ENCODE measurements around the gene LAMTOR2. TPM values are rescaled to one million over a fixed set of nuclear protein-coding genes. Genes with fewer than 3 reads are reported as not detected.

The LAMTOR2 gene
- total and polyA plus RNA-seq, 9 of the 15 experiments (the other 6 are each of a cell fraction or from before 2014, with no cell fraction given) = 39.0 to 161 (median 74.6) TPM

DNA sequence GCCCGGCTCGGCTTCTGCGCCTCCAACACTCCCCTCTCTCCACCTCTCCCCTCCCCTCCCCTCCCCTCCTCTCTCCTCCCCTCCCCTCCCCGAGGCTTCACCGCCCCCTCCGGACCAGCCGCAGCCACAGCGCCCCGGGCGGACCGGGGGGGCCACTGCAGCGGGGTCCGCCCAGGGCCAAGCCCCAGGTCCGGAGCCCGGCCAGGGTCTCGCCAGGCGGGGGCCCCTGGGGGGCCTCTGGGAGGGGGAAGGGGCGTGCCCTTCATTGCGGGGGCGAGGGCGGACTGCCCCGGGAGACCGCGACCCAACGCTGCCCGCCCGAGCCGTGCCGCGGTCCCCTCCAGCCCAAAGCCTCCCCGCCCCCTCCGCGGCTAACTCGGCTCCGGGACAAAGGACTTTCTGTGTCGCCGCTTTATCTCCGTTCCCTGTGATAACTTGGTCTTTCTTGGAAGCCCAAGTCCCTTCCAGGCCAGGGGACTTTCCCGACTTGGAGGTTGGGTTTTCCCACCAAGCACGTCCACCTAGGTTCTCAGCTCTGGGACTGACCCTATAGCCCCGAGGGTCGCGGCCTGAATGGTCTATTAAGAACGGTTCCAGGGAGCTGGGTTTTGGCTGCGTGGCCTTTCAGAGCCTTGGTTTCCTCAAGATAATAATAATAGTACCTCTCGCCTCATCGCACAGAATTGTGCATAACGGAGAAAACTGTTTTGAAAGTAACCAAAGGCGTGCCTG, 648 bp upstream of the LAMTOR2 start, which contains the start of gene UBQLN4 (continued):
- TF ChIP-seq, protein P1, sequence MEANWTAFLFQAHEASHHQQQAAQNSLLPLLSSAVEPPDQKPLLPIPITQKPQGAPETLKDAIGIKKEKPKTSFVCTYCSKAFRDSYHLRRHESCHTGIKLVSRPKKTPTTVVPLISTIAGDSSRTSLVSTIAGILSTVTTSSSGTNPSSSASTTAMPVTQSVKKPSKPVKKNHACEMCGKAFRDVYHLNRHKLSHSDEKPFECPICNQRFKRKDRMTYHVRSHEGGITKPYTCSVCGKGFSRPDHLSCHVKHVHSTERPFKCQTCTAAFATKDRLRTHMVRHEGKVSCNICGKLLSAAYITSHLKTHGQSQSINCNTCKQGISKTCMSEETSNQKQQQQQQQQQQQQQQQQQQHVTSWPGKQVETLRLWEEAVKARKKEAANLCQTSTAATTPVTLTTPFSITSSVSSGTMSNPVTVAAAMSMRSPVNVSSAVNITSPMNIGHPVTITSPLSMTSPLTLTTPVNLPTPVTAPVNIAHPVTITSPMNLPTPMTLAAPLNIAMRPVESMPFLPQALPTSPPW (CRISPR knock-in tag; IDR thresholded peaks at IDR 0.05) = peak; percentile 95
- no peak for TF ChIP-seq KLF6 (CRISPR knock-in tag; IDR thresholded peaks at IDR 0.05; ENCODE audit: borderline replicate concordance)
- TF ChIP-seq EP400 (IDR thresholded peaks at IDR 0.05) = no peak
- no peak for TF ChIP-seq HDAC8 (tag; IDR thresholded peaks at IDR 0.05)
- TF ChIP-seq CC2D1A (IDR thresholded peaks at IDR 0.05) = no peak
- TF ChIP-seq DMBX1 (CRISPR knock-in tag; IDR thresholded peaks at IDR 0.05; ENCODE audit: borderline replicate concordance) = no peak
- TF ChIP-seq, protein P2, sequence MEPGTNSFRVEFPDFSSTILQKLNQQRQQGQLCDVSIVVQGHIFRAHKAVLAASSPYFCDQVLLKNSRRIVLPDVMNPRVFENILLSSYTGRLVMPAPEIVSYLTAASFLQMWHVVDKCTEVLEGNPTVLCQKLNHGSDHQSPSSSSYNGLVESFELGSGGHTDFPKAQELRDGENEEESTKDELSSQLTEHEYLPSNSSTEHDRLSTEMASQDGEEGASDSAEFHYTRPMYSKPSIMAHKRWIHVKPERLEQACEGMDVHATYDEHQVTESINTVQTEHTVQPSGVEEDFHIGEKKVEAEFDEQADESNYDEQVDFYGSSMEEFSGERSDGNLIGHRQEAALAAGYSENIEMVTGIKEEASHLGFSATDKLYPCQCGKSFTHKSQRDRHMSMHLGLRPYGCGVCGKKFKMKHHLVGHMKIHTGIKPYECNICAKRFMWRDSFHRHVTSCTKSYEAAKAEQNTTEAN (CRISPR knock-in tag; IDR thresholded peaks at IDR 0.05) = no peak
- peak; percentile 25; the same call in 1 of the 2 replicates for TF ChIP-seq ZNF324 (CRISPR knock-in tag; IDR thresholded peaks at IDR 0.05)
- no peak for TF ChIP-seq SIX5 (IDR thresholded peaks at IDR 0.05; ENCODE audit: borderline replicate concordance in 1 of 2, insufficient read depth in 1 of 2, low read depth in 1 of 2, low read length in 2 of 2)
- no peak for TF ChIP-seq ZNF3 (CRISPR knock-in tag; IDR thresholded peaks at IDR 0.05)
- TF ChIP-seq CTBP1 (IDR thresholded peaks at IDR 0.05; ENCODE audit: borderline replicate concordance) = no peak
- TF ChIP-seq, protein P3, sequence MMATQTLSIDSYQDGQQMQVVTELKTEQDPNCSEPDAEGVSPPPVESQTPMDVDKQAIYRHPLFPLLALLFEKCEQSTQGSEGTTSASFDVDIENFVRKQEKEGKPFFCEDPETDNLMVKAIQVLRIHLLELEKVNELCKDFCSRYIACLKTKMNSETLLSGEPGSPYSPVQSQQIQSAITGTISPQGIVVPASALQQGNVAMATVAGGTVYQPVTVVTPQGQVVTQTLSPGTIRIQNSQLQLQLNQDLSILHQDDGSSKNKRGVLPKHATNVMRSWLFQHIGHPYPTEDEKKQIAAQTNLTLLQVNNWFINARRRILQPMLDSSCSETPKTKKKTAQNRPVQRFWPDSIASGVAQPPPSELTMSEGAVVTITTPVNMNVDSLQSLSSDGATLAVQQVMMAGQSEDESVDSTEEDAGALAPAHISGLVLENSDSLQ (IDR thresholded peaks at IDR 0.05) = no peak
- TF ChIP-seq, protein P4, sequence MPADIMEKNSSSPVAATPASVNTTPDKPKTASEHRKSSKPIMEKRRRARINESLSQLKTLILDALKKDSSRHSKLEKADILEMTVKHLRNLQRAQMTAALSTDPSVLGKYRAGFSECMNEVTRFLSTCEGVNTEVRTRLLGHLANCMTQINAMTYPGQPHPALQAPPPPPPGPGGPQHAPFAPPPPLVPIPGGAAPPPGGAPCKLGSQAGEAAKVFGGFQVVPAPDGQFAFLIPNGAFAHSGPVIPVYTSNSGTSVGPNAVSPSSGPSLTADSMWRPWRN (IDR thresholded peaks at IDR 0.05; ENCODE audit: low read depth) = no peak
- TF ChIP-seq POLR3G (IDR thresholded peaks at IDR 0.05; ENCODE audit: extremely low read depth, insufficient read length, insufficient replicate concordance) = no peak
- TF ChIP-seq, protein P5, sequence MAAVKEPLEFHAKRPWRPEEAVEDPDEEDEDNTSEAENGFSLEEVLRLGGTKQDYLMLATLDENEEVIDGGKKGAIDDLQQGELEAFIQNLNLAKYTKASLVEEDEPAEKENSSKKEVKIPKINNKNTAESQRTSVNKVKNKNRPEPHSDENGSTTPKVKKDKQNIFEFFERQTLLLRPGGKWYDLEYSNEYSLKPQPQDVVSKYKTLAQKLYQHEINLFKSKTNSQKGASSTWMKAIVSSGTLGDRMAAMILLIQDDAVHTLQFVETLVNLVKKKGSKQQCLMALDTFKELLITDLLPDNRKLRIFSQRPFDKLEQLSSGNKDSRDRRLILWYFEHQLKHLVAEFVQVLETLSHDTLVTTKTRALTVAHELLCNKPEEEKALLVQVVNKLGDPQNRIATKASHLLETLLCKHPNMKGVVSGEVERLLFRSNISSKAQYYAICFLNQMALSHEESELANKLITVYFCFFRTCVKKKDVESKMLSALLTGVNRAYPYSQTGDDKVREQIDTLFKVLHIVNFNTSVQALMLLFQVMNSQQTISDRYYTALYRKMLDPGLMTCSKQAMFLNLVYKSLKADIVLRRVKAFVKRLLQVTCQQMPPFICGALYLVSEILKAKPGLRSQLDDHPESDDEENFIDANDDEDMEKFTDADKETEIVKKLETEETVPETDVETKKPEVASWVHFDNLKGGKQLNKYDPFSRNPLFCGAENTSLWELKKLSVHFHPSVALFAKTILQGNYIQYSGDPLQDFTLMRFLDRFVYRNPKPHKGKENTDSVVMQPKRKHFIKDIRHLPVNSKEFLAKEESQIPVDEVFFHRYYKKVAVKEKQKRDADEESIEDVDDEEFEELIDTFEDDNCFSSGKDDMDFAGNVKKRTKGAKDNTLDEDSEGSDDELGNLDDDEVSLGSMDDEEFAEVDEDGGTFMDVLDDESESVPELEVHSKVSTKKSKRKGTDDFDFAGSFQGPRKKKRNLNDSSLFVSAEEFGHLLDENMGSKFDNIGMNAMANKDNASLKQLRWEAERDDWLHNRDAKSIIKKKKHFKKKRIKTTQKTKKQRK (IDR thresholded peaks at IDR 0.05; ENCODE audit: borderline replicate concordance, low read depth, low read length) = no peak
- TF ChIP-seq CBFB (CRISPR knock-in tag; IDR thresholded peaks at IDR 0.05) = no peak
- no peak for TF ChIP-seq PHTF2 (CRISPR knock-in tag; IDR thresholded peaks at IDR 0.05)
- TF ChIP-seq RBM17 (IDR thresholded peaks at IDR 0.05; ENCODE audit: borderline replicate concordance, low read depth, low read length) = no peak
